GM18867 (cell line): ENCODE data around the gene MOV10.

Source experiments
- ATAC-seq: cut with Tn5 transposase; IDR thresholded peaks from one replicate; pipeline ENCODE4 v1.9.1; 2021; ENCODE audit warnings: mild to moderate bottlenecking, moderate library complexity; ENCODE audit not compliant: unreplicated experiment

The MOV10 gene

DNA sequence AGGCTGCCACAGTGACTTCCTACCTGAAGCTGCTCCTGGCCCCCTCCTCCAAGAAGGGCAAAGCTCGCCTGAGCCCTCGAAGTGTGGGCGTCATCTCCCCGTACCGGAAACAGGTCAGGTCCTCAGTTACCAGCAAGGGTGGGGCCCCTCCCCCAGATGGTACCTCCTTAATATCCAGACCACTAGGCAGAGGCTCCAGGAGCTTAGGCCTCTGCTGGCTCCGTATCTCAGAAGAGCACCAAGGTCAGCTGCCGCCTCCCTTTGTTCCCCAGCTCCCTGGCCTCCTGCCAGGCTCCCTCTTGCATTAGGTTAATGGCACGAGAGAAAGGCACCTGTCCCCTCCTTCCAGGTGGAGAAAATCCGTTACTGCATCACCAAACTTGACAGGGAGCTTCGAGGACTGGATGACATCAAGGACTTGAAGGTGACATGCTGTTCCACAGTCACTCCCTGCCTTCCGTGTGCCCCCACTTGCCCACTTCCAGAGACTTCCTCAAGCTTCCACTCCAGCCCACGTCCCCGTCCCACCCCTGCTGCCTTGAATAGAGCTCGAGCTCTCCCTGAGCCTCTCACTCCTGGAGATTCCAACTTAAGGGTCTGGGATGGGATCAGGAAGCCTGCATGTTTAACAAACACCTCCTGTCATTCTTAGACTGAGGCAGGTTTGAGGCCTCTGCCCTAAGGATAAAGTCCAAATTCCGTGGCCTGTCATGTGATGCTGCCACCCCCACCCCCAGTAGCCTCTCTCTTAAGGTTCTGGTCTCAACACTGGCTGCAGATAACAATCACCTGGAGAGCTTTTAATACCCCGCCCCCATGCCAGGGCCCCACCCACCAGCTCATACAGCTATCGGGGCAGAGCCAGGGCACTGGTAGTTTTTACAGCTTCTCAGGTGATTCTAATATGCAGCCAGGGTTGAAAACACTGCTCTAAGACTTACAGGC is 24.2 kb downstream of the MOV10 start:
- no peak for ATAC-seq

DNA sequence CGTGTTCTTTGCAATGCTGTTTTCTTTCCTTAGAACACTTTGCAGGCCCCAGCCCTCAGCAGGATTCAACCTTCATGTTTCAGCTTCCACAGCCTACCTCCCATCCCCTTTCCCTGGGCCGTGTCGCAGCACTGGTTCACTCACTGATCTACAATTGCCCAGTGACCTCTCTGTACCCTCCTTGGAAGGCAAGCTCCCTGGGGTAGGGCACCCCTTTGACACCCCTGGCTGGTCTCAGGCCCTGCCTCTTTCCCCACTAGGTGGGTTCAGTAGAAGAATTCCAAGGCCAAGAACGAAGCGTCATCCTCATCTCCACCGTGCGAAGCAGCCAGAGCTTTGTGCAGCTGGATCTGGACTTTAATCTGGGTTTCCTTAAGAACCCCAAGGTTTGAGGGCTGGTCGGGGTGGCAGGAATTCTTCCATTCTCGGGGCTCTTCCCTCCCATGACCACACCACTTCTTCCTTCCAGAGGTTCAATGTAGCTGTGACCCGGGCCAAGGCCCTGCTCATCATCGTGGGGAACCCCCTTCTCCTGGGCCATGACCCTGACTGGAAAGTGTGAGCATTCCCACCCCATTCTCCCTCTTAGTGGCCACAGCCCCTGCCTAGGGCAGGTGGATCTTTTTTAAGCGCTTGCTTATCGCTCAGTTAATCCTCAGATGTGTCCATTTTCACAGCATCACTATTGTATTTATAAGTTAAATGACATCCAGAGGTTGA is 25.1 kb downstream of the MOV10 start:
- no peak for ATAC-seq

DNA sequence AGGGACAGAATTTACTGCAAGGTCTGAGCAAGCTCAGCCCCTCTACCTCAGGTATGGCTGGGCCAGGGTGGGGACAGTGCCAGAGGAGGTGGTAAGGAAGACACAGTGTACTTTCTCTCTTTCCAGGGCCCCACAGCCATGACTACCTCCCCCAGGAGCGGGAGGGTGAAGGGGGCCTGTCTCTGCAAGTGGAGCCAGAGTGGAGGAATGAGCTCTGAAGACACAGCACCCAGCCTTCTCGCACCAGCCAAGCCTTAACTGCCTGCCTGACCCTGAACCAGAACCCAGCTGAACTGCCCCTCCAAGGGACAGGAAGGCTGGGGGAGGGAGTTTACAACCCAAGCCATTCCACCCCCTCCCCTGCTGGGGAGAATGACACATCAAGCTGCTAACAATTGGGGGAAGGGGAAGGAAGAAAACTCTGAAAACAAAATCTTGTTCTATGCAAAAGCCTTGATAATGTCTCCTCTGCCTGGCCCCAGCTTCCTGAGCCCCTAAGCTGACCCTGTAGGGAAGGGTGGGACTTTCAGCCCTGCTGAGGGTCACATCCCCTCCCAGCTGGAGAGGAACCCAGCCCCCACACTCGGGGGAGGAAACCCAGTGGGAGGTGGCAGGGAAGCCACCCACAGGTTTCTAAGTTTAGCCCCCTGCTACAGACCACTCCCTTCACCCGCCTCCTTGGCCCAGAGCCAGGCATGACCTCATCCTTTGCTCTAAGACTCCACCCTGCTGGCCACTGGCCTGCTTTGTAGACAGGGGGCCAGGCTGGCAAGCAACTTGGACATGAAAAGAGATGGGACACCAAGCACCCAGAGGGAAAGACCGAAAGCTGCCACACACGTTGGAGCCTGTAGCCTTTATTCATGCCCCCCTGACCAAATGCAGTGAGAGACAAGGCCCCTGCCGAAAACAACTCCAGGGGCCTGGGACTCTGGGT is 26.1 kb downstream of the MOV10 start:
- ATAC-seq: no peak

DNA sequence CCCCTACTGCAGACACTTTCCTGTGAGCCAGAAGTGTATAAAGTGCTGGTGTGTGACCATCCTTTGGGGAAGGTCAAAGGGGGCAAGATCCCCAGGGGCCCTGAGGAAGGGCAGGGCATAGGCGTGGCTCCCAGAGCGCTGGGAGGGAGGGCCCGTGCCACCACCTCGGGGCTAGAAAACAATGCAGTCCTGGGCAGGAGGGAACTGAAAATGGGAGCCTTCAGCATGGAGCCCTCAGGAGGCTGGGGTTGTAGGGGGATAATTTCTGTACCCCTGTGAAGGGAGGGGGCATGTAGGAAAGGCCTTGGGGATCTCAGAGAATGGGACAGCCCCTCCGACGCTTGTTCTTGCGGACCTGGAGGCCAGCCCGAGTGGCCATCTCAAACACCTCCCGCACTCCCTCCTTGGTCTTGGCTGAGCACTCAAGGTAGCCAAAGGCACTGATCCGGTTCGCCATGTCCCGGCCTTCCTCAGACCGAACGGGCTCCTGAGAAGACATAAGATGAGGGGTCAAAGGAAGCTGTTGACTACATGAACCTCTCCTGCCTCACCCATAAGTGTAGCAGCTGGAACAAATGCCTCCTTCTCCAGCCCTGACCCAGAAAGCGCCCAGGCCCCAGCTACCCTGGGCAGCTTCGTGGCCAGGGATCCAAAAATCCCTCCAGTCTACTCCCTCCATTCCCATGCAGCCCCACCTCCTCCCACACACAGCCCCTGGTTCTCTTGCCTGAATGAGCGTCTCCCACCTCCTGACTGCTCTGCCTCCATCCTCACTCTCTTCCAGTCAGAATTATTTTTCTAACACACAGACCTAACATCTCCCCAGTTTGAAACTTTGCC is 27.0 kb downstream of the MOV10 start:
- ATAC-seq: no peak

DNA sequence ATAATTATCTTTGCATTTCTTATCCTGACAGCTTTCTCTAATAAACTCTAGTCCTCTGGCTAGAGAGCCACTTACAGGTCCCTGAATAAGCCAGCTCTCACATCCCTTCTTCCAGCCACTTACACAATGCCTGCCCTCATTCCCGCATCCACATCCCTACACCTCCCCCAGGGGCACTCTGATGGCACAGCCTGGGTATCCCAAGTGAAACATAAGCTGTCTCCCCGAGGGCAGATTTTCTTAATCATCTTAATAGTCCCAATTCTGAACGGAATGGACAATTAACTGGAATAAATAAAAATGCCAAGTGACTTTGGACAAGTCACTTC is 27.6 kb downstream of the MOV10 start:
- no peak for ATAC-seq

DNA sequence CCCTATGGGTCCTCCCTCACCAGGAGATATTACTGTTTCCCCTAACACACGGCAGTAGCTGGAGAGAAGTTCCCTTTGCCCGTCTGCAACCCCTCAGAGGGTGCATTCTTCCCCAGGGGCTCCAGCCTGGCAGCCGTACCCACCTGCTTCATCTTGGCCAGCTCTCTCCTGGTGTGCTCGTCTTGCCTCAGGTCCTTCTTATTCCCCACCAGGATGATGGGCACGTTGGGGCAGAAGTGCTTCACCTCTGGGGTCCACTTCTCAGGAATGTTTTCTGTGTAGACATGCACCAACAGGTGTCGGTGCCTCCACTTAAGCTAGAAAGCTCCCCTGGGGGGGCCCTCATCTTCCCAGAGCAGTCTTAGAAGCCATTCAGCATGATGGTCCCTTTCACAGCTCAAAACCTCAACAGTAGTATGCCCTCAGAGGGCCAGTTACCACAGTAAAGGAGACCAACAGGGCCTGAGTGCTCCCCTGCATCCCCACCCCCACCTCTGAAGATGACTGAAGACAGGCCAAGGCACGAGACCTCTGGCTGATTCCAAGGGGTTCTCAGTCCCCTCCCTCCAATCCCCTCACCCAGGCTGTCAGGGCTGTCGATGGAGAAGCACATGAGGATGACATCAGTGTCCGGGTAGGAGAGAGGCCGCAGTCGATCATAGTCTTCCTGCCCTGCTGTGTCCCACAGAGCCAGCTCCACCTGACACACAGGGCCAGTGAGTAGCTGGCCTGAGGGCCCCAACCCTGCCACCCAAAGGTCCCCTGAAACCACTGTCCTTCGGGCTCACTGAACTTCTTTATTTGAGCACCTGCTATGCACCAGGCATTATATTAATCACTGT is 28.2 kb downstream of the MOV10 start:
- ATAC-seq: no peak

DNA sequence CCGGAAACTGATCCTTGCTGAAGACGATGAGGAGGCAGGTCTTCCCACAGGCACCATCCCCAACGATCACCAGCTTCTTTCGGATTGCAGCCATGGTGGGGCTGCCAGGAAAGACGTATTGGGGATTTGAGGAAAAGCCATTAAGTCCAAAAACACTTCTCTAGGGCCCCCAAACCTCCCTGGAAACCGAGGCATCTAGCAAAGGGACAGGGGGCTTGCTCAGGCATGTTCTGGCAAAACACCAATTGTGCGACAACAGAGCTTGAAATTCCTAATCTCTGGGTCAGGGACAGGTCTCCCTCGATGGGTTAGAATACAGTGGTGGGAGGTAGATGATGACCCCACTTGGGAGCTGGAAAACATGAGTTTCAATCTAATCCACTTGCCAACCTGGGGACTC is 29.2 kb downstream of the MOV10 start:
- no peak for ATAC-seq

DNA sequence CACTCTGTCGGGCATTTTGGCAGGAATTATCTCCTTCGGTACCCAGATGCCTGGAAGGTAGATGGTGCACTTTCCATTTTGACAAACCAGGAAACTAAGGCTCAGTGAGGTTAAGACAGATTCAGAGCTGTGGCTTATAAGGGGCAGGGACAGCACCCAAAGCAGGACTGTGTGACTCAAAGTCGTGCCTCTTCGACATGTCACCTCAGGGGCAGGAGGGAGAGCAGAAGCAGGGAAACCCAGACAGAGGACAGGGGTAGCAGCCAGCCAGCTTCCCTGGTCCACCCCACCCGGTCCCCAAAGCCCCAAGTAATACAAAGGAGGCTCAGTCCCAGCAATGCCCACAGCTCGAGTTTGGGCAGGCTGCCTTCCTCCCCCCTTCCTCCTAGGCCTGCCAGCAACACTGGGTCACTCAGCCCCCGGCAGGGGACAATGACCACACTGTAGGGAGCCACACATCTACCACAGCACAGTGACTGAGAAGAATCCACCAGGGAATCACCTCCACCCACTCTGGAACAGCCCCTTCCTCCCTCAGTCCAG is 30.0 kb downstream of the MOV10 start:
- ATAC-seq: no peak

DNA sequence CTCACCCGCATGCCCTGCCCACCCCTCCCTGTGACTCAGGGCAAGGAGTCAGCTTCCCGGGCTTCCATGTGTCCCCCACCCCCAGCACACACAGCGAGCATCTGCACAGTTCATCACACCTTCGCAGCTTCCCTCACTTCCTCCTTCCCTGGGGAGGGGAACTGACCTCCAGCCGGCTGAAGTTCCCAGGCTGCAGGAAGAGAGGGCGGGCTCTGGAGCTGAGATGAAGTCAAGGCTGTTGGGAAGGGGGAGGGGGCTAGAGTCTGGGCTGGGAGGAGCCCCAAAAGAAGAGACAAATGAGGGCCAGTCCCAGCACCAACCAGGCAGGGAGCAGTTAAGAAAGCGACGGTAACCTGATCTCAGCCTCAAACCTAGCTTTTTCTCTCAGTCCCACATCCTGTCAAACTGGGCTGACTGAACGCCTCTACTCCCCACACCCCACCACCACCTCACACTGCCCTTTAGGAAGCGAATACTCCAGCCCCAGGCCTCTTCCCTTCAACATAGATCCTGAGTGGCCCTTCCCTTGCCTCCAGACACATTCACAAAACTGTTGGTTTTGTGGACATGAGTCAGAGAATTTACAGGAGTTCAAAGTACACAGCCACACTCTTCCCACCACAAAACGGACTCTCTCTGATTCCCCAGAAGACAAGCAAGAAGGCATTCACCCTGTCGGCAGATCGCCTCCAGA is 30.6 kb downstream of the MOV10 start:
- peak; percentile 62 for ATAC-seq

DNA sequence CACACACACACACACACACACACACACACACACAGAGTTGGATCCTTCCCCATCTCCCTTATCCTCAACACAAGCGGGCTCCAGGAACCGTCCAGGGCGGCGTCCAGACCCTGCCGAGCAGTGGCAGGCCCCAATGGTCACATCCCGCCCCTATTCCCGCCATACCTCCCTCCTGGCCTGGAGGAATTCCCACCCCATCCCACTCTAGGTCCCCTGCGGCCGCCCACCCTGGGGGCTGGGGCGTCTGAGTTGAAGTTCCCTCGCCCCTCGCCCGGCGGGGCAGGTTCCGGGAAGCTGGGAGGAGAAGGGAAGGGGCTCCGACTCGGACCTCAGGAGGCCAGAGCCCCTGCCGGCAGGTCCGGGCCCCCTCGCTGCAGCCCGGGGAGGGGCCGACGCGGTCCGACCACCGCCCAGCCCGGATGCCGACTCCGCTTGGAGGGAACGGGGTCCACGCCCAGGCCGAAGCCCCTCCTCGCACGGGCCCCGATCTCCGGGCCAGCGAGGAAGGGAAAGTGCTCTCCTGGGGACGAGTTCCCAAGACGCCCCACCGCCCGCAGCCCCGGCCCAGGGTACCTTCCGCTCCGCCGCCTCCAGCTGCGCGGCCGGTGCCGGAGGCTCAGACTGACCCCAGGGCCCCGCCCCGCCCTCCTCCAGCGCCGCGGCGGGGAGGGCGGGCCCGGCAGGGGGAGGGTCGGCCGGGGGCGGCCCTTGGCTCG is 32.2 kb downstream of the MOV10 start, which contains the start of gene RHOC:
Gene RHOC (minus strand): TSS at position 623 of the 716 bp plus-strand sequence. CDS start 3,328 bp downstream, outside the sequence.
- ATAC-seq: peak; percentile 71

DNA sequence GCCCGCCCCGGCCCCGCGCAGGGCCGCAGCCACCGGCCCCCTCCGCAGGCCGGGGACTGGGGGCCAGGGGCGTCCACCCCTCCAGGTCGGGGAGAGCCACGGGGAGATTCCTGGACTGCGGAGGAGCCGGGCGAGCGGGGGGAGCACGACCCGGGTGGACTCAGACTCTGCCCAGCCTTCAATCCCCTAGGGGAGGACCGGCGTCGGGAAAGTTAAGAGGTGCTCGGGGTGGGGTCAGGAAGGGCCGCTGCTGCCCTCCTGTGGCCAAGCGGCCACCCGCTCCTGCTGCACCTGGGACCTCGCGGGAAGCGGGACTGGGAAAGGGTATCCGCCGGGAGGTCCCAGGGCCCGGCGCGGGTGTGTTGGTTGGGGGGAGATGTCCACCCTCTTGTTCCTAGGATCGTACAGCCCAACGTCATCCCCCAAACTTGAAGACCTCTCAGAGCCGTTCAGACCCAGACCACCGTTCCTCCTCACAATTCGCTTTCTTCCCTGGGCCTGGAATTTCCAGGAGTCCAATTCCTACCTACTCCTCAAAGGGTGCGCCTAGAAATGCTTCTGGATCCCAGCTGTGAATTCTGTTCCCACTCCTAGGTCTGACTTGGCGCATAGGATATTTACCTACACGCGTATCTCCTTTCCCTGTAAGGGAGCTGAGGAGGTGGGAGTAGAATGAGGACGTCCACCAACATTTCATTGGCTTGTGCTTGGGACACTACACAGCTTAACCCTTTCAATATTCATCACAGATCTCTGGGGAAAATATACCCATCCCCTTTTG is 33.0 kb downstream of the MOV10 start:
- peak; percentile 55 for ATAC-seq

DNA sequence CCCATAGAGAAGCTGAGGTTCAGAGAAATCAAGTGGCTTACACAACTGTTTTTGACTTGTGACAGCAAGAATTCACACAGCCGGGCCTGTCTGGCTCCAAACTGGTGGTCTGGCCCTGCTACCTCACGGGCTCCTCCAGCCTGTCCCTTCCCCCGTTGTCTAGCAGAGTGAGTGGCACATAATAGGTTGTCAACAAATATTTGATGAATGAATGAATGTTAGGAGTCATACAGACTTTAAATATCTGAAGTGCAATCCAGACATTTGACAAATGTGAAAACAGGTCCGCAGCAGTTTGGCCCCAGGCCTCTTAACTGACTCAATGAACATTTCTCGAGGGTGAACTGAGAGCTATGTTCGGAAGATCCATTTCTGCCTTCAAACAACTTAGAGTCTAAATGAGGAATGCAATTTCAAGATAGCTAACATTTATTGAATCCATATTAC is 33.6 kb downstream of the MOV10 start:
- ATAC-seq: no peak

DNA sequence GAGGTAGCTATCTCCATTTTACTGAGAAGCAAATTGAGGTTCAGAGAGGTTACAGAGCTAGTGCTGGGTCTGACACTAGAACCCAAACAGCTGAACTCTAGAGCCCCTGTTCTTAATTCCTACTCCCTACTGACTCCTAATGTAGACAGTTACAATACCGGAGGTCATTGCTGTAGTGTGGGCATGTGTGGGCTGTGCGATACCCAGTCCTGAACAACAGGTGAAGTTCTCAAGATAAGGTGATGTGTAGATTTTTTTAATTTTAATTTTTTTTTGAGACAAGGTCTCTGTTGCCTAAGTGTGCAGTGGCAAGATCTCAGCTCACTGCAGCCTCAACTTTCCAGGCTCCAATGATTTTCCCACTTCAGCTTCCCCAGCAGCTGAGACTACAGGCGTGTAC is 34.0 kb downstream of the MOV10 start:
- ATAC-seq: no peak

DNA sequence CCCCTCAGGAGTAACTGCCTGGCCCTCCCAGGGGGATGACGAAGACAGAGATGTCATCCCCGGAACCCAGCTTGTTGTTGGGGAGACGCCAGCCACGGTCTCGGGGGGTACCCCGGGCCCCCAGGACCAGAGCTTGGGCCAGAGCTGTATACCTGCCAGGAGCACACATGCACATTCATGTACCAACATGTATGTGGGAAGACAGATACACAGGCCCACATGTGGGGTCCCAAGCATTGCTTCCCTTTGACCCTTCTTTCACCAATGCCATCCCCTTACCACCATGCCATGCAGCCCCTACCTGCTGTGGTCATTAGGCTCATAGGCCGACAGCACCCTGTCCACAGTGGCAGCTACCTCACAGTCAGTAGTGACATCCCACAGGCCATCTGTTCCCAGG is 35.7 kb downstream of the MOV10 start:
- no peak for ATAC-seq

DNA sequence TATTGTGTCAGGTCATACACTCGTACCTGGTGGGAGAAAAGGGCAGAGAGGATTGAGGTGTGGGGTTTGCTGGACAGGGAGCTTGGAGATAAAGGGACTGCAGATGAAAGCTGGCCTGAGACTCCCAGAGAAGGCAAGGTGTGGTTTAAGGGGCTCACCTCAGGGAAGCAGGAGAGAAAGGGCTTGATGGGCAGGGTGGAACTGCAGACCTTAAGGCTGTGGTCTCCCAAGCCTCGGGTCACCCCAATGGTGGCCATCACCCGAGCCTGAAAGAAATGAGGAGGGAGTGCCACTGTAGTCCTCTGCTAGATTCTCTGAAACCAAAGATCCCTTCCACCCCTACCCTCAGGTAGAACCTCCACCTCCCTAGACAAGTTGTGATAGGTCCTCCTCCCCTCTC is 36.1 kb downstream of the MOV10 start:
- ATAC-seq: no peak

DNA sequence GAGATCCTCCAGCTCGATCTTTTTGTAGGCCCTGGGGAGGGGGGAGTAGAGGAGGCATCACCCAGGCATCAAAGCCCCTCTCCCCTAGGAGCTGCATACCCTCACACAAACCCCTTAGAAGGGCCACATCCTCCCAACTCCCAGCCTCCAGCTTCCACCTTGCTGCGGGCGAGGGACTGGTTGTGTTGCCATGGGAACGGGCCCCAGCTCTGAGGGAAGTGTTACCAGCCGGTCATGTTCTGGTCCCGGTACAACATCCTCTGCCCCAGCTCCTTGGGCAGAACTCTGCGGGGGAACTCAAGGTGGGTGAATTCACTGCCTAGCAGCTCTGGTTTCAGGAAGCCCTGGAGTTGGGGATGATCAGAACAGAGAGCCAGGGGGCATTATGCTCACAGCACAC is 36.6 kb downstream of the MOV10 start:
- ATAC-seq: no peak

DNA sequence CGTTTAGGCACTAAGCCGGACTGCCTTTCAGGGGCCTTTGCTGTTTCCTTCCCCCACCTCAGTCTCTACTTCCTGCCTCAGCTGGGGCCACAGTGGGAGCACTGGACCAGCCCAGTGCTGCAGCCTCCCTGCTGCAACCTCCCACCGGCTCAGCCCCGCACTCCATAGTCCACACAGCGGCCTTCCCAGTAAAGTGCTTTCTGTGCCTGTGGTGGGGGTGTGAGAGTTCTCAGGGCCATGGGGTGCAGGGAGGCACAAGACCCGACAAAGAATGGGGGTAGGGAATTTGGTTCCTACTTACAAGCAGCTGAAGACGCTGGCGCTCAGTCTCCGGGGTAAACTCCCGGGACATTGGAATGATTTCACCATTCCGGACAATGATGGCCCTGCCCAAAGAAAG is 37.2 kb downstream of the MOV10 start:
- ATAC-seq: no peak
